Smooth muscle cell (in vitro differentiated cells): ENCODE measurements around the gene EIF4H. TPM values are rescaled to one million over a fixed set of nuclear protein-coding genes. Genes with fewer than 3 reads are reported as not detected.

Experiments used
- DNase-seq: peaks from one replicate; lab custom pipeline; 2025; ENCODE audit not compliant: unreplicated experiment; lab: John Stamatoyannopoulos, UW
- H2AFZ ChIP-seq: fragments of 200-600 bp; sonication (generic); 2 replicates; pipeline ENCODE4 v1.6.0; 2016; ENCODE audit warnings: antibody characterized with exemption, low read depth, mild to moderate bottlenecking
- H3F3A ChIP-seq: fragments of 200-600 bp; sonication (generic); 2 replicates; pipeline ENCODE4 v1.6.0; 2017; ENCODE audit warnings: antibody characterized with exemption, low read depth
- H3K27ac ChIP-seq: fragments of 200-600 bp; sonication (generic); 2 replicates; pipeline ENCODE4 v1.5.1; 2016; ENCODE audit warnings: low read depth, mild to moderate bottlenecking
- H3K27me3 ChIP-seq: fragments of 200-600 bp; sonication (generic); 2 replicates; pipeline ENCODE4 v1.6.1; 2016; ENCODE audit warnings: low read depth, mild to moderate bottlenecking
- H3K36me3 ChIP-seq: fragments of 200-600 bp; sonication (generic); 2 replicates; pipeline ENCODE4 v1.5.1; 2016; ENCODE audit warnings: low read depth
- H3K4me1 ChIP-seq: fragments of 200-600 bp; sonication (generic); 2 replicates; pipeline ENCODE4 v1.5.1; 2016; ENCODE audit warnings: low read depth
- H3K4me2 ChIP-seq: fragments of 200-600 bp; sonication (generic); 2 replicates; pipeline ENCODE4 v1.6.0; 2016; ENCODE audit warnings: mild to moderate bottlenecking
- H3K4me3 ChIP-seq: fragments of 200-600 bp; sonication (generic); 2 replicates; pipeline ENCODE4 v1.5.1; 2016; ENCODE audit warnings: mild to moderate bottlenecking
- H3K79me2 ChIP-seq: fragments of 200-600 bp; sonication (generic); 2 replicates; pipeline ENCODE4 v1.6.0; 2016; ENCODE audit warnings: low read depth, mild to moderate bottlenecking
- H3K9ac ChIP-seq: fragments of 200-600 bp; sonication (generic); 2 replicates; pipeline ENCODE4 v1.6.0; 2016; ENCODE audit warnings: low read depth
- H3K9me3 ChIP-seq: fragments of 200-600 bp; sonication (generic); replicated peaks from 2 replicates; pipeline ENCODE4 v1.5.1; 2016; ENCODE audit warnings: low read depth
- H4K20me1 ChIP-seq: fragments of 200-600 bp; sonication (generic); 2 replicates; pipeline ENCODE4 v1.6.0; 2016; ENCODE audit warnings: low read depth
- CTCF ChIP-seq: fragments of 200-600 bp; sonication (generic); IDR thresholded peaks from 2 replicates; pipeline ENCODE4 v1.5.1; 2017; ENCODE audit warnings: borderline replicate concordance, mild to moderate bottlenecking, antibody characterized with exemption; ENCODE audit not compliant: insufficient read depth, poor library complexity, severe bottlenecking
- WGBS: methylation state at CpG from one replicate; pipeline ENCODE4 v1.1.7; 2016; ENCODE audit warnings: low lambda C conversion rate; 5-methylcytosine and 5-hydroxymethylcytosine counted together
- polyA plus RNA-seq: library from polyadenylated mRNA; unstranded; fragments of >200 nt; fragmentation: Nextera tagmentation; extraction: Ambion mirVana; gene quantifications from 2 replicates; pipeline ENCODE4 v1.2.1, GENCODE V29; 2016
- total RNA-seq: library from RNA; depleted of rRNA; stranded (reverse); fragments of >200 nt; gene quantifications from 2 replicates; pipeline ENCODE4 v1.2.3, GENCODE V29; 2014

Gene EIF4H
- total and polyA plus RNA-seq, 2 experiments from 2014 or later, result 168 to 222 TPM

GRCh38 chr7:74217455-74218342, 43.5 kb downstream of the EIF4H start:
- DNase-seq, result no peak
- no peaks in the 10 kb centered on the region for H3K27me3 ChIP-seq
- H2AFZ ChIP-seq, result no peak overlapping the region
- no peak overlapping the region for H3K4me3 ChIP-seq
- no peak overlapping the region for H3K27ac ChIP-seq
- H3K4me2 ChIP-seq, result no peak overlapping the region
- 92% methylated on average over 20 of the region's 20 CpGs for WGBS
- H3K36me3 ChIP-seq, result no peaks in the 10 kb centered on the region
- no peaks in the 10 kb centered on the region for H3K9me3 ChIP-seq
- H3K79me2 ChIP-seq, result no peaks in the 10 kb centered on the region
- H3K9ac ChIP-seq, result no peak overlapping the region
- H4K20me1 ChIP-seq, result no peaks in the 10 kb centered on the region
- H3F3A ChIP-seq, result no peaks in the 10 kb centered on the region
- H3K4me1 ChIP-seq, result no peaks in the 10 kb centered on the region
- no peak for TF ChIP-seq CTCF

GRCh38 chr7:74218343-74218698, 44.2 kb downstream of the EIF4H start:
- DNase-seq, result no peak
- no peak overlapping the region for H2AFZ ChIP-seq
- H3K9ac ChIP-seq, result no peak overlapping the region
- no peaks in the 10 kb centered on the region for H3K79me2 ChIP-seq
- H3K27me3 ChIP-seq, result no peaks in the 10 kb centered on the region
- no peak overlapping the region for H3K4me3 ChIP-seq
- no peaks in the 10 kb centered on the region for H3K36me3 ChIP-seq
- H3K27ac ChIP-seq, result no peak overlapping the region
- no peak for TF ChIP-seq CTCF
- H3K4me2 ChIP-seq, result no peak overlapping the region
- H3K4me1 ChIP-seq, result no peaks in the 10 kb centered on the region
- H3F3A ChIP-seq, result no peaks in the 10 kb centered on the region
- H3K9me3 ChIP-seq, result no peaks in the 10 kb centered on the region
- no peaks in the 10 kb centered on the region for H4K20me1 ChIP-seq
- WGBS, result 89% methylated on average over 2 of the region's 2 CpGs

GRCh38 chr7:74219416-74219815, 45.3 kb downstream of the EIF4H start:
- no peaks in the 10 kb centered on the region for H3K9me3 ChIP-seq
- no peaks in the 10 kb centered on the region for H3K27me3 ChIP-seq
- H4K20me1 ChIP-seq, result no peaks in the 10 kb centered on the region
- H3K4me2 ChIP-seq, result no peak overlapping the region
- H3K36me3 ChIP-seq, result no peaks in the 10 kb centered on the region
- no peaks in the 10 kb centered on the region for H3F3A ChIP-seq
- H3K27ac ChIP-seq, result no peak overlapping the region
- no peak for DNase-seq
- TF ChIP-seq CTCF, result no peak
- H3K4me1 ChIP-seq, result no peaks in the 10 kb centered on the region
- H3K4me3 ChIP-seq, result no peak overlapping the region
- no peak overlapping the region for H2AFZ ChIP-seq
- no peak overlapping the region for H3K9ac ChIP-seq
- no peaks in the 10 kb centered on the region for H3K79me2 ChIP-seq
- WGBS, result 92% methylated on average over 11 of the region's 11 CpGs

- Histone ChIP-seq H3K27me3 (no peaks in the 10 kb centered on the region), H3F3A (no peaks in the 10 kb centered on the region), H3K4me3 (no peak overlapping the region), H3K36me3 (no peaks in the 10 kb centered on the region), H3K4me2 (no peak overlapping the region), H3K9me3 (no peaks in the 10 kb centered on the region), H3K4me1 (no peaks in the 10 kb centered on the region), H3K9ac (no peak overlapping the region), H3K27ac (no peak overlapping the region), H2AFZ (no peak overlapping the region), H4K20me1 (no peaks in the 10 kb centered on the region), H3K79me2 (no peaks in the 10 kb centered on the region)
- TF ChIP-seq CTCF, result no peak
- DNase-seq, result no peak
- WGBS, result 92% methylated on average over 9 of the region's 9 CpGs
Measured at GRCh38 chr7:74220229-74220628, 46.1 kb downstream of the EIF4H start.
